ENCODE measurements around the gene VENTX. TPM values are rescaled to one million over a fixed set of nuclear protein-coding genes. Genes with fewer than 3 reads are reported as not detected.
"Not testable (repeated sequence)": the region's sequence is repeated elsewhere in the genome, so short reads cannot be mapped to it uniquely, and the experiment has no call there.

Gene VENTX
- total RNA-seq, 1 donor from 2014 or later = not detected

DNA sequence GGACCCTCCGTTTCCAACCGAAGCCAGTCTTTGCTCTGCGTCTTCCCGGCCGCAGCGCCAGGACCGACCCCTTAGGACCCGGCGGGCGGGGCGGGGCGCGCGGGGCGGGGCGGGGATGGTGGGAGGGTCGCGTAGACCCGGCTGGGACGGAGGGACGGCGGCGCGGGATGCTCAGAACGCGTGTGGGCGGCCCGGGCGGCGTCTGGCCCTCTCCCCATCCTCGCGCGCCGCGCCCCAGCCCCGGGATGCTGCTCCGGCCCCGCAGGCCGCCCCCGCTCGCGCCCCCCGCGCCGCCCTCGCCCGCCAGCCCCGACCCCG, 7.7 kb upstream of the VENTX start, which contains the start of gene UTF1:
Gene UTF1, plus strand, starts transcription at position 174 of the 318 bp plus-strand sequence. Its CDS starts 72 bp downstream, at position 246.
- no peak for DNase-seq (ENCODE audit: low read depth)
- H3K4me3 ChIP-seq (ENCODE audit: low read depth, low read length) = no peak within 1 kb of the TSS
- TF ChIP-seq, protein P1, sequence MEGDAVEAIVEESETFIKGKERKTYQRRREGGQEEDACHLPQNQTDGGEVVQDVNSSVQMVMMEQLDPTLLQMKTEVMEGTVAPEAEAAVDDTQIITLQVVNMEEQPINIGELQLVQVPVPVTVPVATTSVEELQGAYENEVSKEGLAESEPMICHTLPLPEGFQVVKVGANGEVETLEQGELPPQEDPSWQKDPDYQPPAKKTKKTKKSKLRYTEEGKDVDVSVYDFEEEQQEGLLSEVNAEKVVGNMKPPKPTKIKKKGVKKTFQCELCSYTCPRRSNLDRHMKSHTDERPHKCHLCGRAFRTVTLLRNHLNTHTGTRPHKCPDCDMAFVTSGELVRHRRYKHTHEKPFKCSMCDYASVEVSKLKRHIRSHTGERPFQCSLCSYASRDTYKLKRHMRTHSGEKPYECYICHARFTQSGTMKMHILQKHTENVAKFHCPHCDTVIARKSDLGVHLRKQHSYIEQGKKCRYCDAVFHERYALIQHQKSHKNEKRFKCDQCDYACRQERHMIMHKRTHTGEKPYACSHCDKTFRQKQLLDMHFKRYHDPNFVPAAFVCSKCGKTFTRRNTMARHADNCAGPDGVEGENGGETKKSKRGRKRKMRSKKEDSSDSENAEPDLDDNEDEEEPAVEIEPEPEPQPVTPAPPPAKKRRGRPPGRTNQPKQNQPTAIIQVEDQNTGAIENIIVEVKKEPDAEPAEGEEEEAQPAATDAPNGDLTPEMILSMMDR (conservative IDR thresholded peaks at IDR 0.05; ENCODE audit: low read depth, low read length) = no peak

DNA sequence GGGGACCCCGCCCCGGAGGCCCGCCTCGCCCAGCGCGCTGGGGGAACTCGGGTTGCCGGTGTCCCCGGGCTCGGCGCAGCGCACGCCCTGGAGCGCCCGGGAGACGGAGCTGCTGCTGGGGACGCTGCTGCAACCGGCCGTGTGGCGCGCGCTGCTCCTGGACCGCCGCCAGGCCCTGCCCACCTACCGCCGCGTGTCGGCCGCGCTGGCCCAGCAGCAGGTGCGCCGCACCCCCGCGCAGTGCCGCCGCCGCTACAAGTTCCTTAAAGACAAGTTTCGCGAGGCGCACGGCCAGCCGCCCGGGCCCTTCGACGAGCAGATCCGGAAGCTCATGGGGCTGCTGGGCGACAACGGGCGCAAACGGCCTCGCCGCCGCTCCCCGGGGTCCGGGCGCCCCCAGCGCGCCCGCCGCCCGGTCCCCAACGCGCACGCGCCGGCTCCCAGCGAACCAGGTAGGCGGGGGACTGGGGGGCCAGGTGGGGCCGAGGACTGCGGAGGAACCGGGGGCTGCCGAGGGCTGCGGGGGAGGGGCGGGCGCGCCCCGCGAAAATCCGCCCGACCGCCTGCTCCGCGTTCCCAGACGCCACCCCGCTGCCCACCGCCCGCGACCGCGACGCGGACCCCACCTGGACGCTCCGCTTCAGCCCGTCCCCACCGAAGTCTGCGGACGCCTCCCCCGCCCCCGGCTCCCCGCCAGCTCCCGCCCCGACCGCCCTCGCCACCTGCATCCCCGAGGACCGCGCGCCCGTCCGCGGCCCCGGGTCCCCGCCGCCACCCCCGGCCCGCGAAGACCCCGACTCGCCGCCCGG, 7.1 kb upstream of the VENTX start:
- TF ChIP-seq, protein P1 (conservative IDR thresholded peaks at IDR 0.05; ENCODE audit: low read depth, low read length) = no peak
- H3K4me3 ChIP-seq (ENCODE audit: low read depth, low read length) = no peak overlapping the region
- DNase-seq (ENCODE audit: low read depth) = no peak

DNA sequence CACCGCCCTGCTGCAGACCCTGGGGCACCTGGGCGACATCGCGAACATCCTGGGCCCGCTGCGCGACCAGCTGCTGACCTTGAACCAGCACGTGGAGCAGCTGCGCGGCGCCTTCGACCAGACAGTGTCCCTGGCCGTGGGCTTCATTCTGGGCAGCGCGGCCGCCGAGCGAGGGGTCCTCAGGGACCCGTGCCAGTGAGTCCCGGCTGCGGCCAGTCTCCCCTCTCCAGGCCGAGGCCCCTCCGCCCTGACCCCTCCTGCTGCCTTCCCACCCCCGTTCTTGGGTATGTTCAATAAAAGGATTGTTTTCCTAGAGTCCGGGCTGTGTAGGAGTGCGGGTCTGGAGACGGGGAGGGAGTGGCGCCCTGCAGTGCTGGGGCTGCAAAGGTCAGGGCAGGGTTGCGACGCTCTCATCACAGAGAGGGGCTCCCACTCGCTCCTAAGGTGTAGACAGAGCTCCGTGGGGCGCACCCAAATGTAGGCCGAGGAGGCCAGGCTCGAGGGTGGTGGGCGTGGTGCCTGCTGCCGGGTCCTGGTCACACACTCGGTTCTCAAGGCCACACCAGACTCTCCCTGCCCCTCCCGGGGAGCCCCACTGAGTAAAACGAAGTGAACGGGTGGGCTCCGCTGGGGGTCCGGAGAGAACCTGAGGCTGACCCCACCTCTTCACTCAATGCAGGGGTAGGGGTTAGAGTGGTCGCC, 6.3 kb upstream of the VENTX start:
- TF ChIP-seq, protein P1 (conservative IDR thresholded peaks at IDR 0.05; ENCODE audit: low read depth, low read length) = no peak
- H3K4me3 ChIP-seq (ENCODE audit: low read depth, low read length) = no peak overlapping the region
- no peak for DNase-seq (ENCODE audit: low read depth)

DNA sequence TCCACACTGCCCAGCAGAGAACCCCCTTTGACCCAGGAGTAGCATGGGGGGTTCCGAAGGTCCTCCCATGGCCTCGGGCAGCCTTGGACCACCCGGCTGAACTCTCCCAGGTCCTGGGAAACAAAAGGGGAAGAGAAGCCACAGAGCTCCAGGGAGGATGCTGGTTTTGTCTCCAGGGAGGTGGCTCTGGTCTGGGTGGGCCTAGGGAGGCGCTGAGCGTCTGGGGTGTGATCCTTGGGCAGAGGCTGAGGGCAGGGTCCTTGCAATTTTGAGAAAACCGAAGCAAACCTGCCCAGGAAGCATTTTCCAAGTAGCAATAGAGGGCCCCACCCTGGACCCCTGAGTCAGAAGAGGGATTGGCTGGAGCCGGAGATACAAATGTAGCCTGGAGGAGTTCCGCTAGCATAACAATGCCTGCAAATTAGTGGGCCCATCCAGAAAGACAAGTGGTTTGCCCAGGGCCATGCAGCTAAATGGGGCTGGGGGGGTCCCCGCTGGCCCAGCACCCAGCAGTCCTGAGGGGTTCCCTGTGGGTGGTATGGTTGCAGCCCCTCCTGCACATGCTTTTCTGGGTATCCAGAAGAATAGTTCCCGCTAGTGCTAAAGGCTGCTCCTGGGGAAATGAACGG, 5.6 kb upstream of the VENTX start:
- H3K4me3 ChIP-seq (ENCODE audit: low read depth, low read length) = no peak overlapping the region
- no peak for DNase-seq (ENCODE audit: low read depth)
- TF ChIP-seq, protein P1 (conservative IDR thresholded peaks at IDR 0.05; ENCODE audit: low read depth, low read length) = no peak

DNA sequence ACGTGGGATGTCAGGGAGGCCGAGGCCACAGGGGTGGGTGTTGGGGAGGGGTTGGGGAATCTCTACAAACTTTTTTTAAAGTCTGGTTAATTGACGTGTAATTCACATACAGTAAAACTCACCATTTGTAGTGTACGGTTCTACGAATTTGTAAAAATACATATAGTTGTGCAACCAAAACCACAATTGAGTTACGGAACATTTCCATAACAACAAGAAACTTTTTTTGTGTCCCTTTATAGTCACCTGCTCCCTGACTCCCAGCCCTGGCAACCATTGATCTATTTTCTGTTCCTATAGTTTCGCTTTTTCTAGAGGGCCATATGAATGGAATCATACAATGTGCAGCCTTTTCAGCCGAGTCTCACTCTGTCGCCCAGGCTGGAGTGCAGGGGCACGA, 2.9 kb upstream of the VENTX start:
- not testable (repeated sequence) for H3K4me3 ChIP-seq (ENCODE audit: low read depth, low read length); DNase-seq (ENCODE audit: low read depth)

DNA sequence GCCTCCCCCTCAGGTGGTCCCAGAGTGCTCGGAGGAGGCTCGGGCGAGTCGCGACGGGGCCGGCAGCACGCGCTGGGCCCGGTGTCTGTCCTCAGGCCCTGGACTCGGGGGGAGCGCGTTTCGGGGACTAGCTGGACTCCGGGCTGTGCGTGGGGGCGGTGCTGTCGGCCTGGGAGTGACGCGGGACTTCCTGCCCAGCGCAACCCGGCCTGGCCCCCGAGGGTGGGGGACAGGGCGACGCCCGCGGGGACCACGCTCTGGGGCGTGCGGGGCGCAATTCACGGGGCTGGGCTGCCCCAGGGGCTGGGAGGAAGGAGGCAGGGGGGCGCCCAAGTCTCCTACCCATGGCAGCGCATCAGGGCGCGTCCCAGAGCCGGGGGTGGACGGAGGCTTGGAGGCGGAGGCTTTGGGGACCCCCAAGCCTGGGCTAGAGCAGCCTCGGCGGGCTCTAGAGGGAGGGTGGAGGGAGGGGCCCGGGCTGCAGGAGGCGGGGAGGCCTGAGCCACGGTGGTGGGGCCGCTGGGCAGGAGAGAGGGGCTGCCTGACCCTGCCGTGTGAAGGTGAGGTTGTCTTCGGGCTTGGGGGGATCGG, 2.3 kb upstream of the VENTX start:
- no peak overlapping the region for H3K4me3 ChIP-seq (ENCODE audit: low read depth, low read length)

More for the DNA sequence above, 2.3 kb upstream of the VENTX start:
- TF ChIP-seq, protein P1 (conservative IDR thresholded peaks at IDR 0.05; ENCODE audit: low read depth, low read length) = no peak
- no peak for DNase-seq (ENCODE audit: low read depth)
